Ectodermal cell (in vitro differentiated cells): ENCODE measurements around the gene TMEM25. TPM values are rescaled to one million over a fixed set of nuclear protein-coding genes. Genes with fewer than 3 reads are reported as not detected.
"Not testable (repeated sequence)": the region's sequence is repeated elsewhere in the genome, so short reads cannot be mapped to it uniquely, and the experiment has no call there.

Experiments
- H3K27ac ChIP-seq: 2 replicates; pipeline ENCODE4 v1.7.0; 2013; ENCODE audit warnings: mild to moderate bottlenecking, low read depth, low read length; ENCODE audit not compliant: insufficient read depth, poor library complexity, severe bottlenecking
- H3K27me3 ChIP-seq: 2 replicates; pipeline ENCODE4 v1.7.0; 2013; ENCODE audit warnings: mild to moderate bottlenecking, low read length; ENCODE audit not compliant: insufficient read depth, control insufficient read depth, poor library complexity, severe bottlenecking
- H3K36me3 ChIP-seq: one replicate; pipeline ENCODE4 v1.7.0; 2013; ENCODE audit warnings: low read length; ENCODE audit not compliant: control insufficient read depth, insufficient read depth
- H3K4me1 ChIP-seq: one replicate; pipeline ENCODE4 v1.7.0; 2013; ENCODE audit warnings: low read length; ENCODE audit not compliant: control insufficient read depth, insufficient read depth
- H3K4me3 ChIP-seq: 2 replicates; pipeline ENCODE4 v1.7.0; 2013; ENCODE audit warnings: low read depth, low read length, control low read depth; ENCODE audit not compliant: insufficient read depth
- H3K9me3 ChIP-seq: 2 replicates; pipeline ENCODE4 v1.7.0; 2013; ENCODE audit warnings: mild to moderate bottlenecking, low read length, moderate library complexity; ENCODE audit not compliant: control insufficient read depth
- WGBS, 2 experiments: methylation state at CpG; one replicate each; pipeline ENCODE4 v1.1.7; 2013; ENCODE audit warnings: missing lambda C conversion rate in 2 of 2; 5-methylcytosine and 5-hydroxymethylcytosine counted together
- polyA plus RNA-seq, 4 experiments: library from polyadenylated mRNA; stranded (reverse); fragments of 50-300 nt; gene quantifications; one replicate each; pipeline ENCODE4 v1.2.3, GENCODE V29; 2013

The TMEM25 gene
- 21.1 TPM for polyA plus RNA-seq (2013, experiment 1 of 4)
- 22.9 TPM for polyA plus RNA-seq (2013, experiment 2 of 4)
- 21.1 TPM for polyA plus RNA-seq (2013, experiment 3 of 4)
- 25.6 TPM for polyA plus RNA-seq (2013, experiment 4 of 4)

GRCh38 chr11:118530683-118531596 lies at the start of gene TMEM25:
TSS of gene TMEM25 (plus strand) at chr11:118531192. CDS start at chr11:118531802, 610 bp downstream.
- Histone ChIP-seq H3K27me3 (no peaks in the 10 kb centered on the region), H3K27ac (peak within 1 kb of the TSS; percentile 11), H3K4me3 (peak within 1 kb of the TSS; percentile 74), H3K36me3 (no peaks in the 10 kb centered on the region), H3K4me1 (peaks cover 13% of the 10 kb centered on the region), H3K9me3 (no peaks in the 10 kb centered on the region)
- 0 to 1% methylated on average over 93 to 94 of the region's 94 CpGs for WGBS, 2 experiments

GRCh38 chr11:118481238-118481637 lies 49.8 kb upstream of the TMEM25 start:
- H3K27me3 ChIP-seq, H3K4me1 ChIP-seq, H3K9me3 ChIP-seq, H3K4me3 ChIP-seq, H3K27ac ChIP-seq: not testable (repeated sequence)
- 89% methylated on average over 1 of the region's 1 CpG; no CpG with 5 or more reads in 1 of the 2 experiments for WGBS, 2 experiments
- H3K36me3 ChIP-seq: peaks cover 73% of the 10 kb centered on the region

- 96 to 97% methylated on average over 3 of the region's 3 CpGs for WGBS, 2 experiments
- Histone ChIP-seq H3K36me3 (peaks cover 62% of the 10 kb centered on the region), H3K4me1 (no peaks in the 10 kb centered on the region), H3K27ac (no peak overlapping the region), H3K27me3 (no peaks in the 10 kb centered on the region), H3K4me3 (no peak overlapping the region), H3K9me3 (no peaks in the 10 kb centered on the region)
Measured at GRCh38 chr11:118484405-118484804, 46.6 kb upstream of the TMEM25 start.

GRCh38 chr11:118485273-118485672 lies 45.7 kb upstream of the TMEM25 start:
- Histone ChIP-seq H3K4me1 (no peaks in the 10 kb centered on the region), H3K27me3 (no peaks in the 10 kb centered on the region), H3K36me3 (peaks cover 63% of the 10 kb centered on the region), H3K9me3 (no peaks in the 10 kb centered on the region), H3K27ac (no peak overlapping the region), H3K4me3 (no peak overlapping the region)

GRCh38 chr11:118488480-118489109 lies 42.4 kb upstream of the TMEM25 start:
- 37 to 40% methylated on average over 7 of the region's 7 CpGs for WGBS, 2 experiments
- Histone ChIP-seq H3K36me3 (peaks cover 60% of the 10 kb centered on the region), H3K4me3 (no peak overlapping the region), H3K27ac (no peak overlapping the region), H3K4me1 (no peaks in the 10 kb centered on the region), H3K27me3 (no peaks in the 10 kb centered on the region), H3K9me3 (no peaks in the 10 kb centered on the region)

GRCh38 chr11:118491041-118491440 lies 40.0 kb upstream of the TMEM25 start:
- Histone ChIP-seq H3K27ac (no peak overlapping the region), H3K27me3 (no peaks in the 10 kb centered on the region), H3K36me3 (peaks cover 66% of the 10 kb centered on the region), H3K4me3 (no peak overlapping the region), H3K4me1 (no peaks in the 10 kb centered on the region), H3K9me3 (no peaks in the 10 kb centered on the region)
- WGBS, 2 experiments: 91 to 95% methylated on average over 4 of the region's 4 CpGs

- Histone ChIP-seq H3K4me3 (no peak overlapping the region), H3K27me3 (no peaks in the 10 kb centered on the region), H3K36me3 (peaks cover 74% of the 10 kb centered on the region), H3K4me1 (no peaks in the 10 kb centered on the region), H3K9me3 (no peaks in the 10 kb centered on the region), H3K27ac (no peak overlapping the region)
- 94 to 98% methylated on average over 4 of the region's 4 CpGs for WGBS, 2 experiments
Measured at GRCh38 chr11:118497831-118498230, 33.2 kb upstream of the TMEM25 start.

GRCh38 chr11:118503216-118503615 lies 27.8 kb upstream of the TMEM25 start:
- no peak overlapping the region for H3K27ac ChIP-seq
- peaks cover 88% of the 10 kb centered on the region for H3K36me3 ChIP-seq
- H3K27me3 ChIP-seq: no peaks in the 10 kb centered on the region
- 96 to 97% methylated on average over 3 of the region's 3 CpGs for WGBS, 2 experiments
- no peaks in the 10 kb centered on the region for H3K4me1 ChIP-seq
- no peaks in the 10 kb centered on the region for H3K9me3 ChIP-seq
- H3K4me3 ChIP-seq: no peak overlapping the region

- no peaks in the 10 kb centered on the region for H3K27me3 ChIP-seq
- no peak overlapping the region for H3K4me3 ChIP-seq
- no peak overlapping the region for H3K27ac ChIP-seq
- H3K36me3 ChIP-seq: peaks cover 67% of the 10 kb centered on the region
- no peaks in the 10 kb centered on the region for H3K9me3 ChIP-seq
- H3K4me1 ChIP-seq: no peaks in the 10 kb centered on the region
- 81 to 86% methylated on average over 5 of the region's 5 CpGs for WGBS, 2 experiments
Measured at GRCh38 chr11:118511601-118512000, 19.4 kb upstream of the TMEM25 start.

- 94% methylated on average over 7 of the region's 7 CpGs for WGBS, 2 experiments
- no peaks in the 10 kb centered on the region for H3K27me3 ChIP-seq
- H3K36me3 ChIP-seq: peaks cover 60% of the 10 kb centered on the region
- no peaks in the 10 kb centered on the region for H3K4me1 ChIP-seq
- no peaks in the 10 kb centered on the region for H3K9me3 ChIP-seq
- no peak overlapping the region for H3K27ac ChIP-seq
- H3K4me3 ChIP-seq: no peak overlapping the region
Measured at GRCh38 chr11:118514103-118514502, 16.9 kb upstream of the TMEM25 start.
